ENCODE data around the gene B3GNT9.

B3GNT9 gene

DNA sequence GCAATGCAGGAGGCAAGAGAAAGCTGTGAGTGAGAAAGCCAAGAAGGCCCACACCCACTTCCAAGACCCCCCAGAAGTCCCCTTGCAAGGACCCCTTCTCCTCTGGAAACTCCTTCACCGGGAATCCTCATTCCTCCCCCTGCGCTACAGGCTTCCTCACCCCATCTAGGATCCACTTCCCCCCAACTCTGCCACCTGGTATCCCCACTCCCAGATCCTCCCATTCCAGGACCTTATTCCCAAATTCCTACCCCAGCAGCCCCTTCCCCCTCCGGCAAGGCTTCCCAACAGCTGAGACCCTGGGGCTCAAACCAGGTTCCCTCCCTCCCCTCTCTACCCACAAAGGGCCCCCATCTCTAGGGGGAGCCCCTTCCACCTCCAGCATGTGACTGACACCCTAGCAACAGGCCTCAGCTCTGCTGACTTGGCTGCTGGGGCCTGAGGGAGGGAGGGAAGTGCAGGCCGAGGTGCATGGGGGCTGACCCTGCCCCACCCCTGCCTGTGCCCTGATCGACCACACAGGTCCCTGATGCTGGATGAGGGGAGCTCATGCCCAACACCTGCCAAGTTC is 15.9 kb upstream of the B3GNT9 start:
- no peak for DNase-seq

DNA sequence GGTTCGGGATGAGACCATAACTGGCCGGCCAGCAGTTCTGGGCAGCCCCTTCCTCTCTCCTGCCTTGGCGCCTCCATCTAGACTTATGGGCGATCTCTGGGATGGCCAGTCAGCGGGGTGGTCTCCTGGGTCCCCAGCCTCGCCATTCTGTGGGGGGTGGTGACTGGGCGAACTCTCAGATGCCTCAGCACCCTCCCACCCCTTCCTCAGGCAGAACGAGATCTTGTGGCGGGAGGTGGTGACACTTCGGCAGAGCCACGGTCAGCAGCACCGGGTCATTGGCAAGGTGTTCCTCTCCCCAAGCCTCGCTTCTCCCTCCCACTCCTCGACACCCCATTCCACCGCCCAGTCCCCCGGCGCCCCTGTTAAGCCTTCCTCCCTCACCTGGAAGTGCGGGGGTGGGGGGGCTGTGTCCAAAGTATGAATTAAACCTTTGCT is 15.3 kb upstream of the B3GNT9 start:
- no peak for DNase-seq

DNA sequence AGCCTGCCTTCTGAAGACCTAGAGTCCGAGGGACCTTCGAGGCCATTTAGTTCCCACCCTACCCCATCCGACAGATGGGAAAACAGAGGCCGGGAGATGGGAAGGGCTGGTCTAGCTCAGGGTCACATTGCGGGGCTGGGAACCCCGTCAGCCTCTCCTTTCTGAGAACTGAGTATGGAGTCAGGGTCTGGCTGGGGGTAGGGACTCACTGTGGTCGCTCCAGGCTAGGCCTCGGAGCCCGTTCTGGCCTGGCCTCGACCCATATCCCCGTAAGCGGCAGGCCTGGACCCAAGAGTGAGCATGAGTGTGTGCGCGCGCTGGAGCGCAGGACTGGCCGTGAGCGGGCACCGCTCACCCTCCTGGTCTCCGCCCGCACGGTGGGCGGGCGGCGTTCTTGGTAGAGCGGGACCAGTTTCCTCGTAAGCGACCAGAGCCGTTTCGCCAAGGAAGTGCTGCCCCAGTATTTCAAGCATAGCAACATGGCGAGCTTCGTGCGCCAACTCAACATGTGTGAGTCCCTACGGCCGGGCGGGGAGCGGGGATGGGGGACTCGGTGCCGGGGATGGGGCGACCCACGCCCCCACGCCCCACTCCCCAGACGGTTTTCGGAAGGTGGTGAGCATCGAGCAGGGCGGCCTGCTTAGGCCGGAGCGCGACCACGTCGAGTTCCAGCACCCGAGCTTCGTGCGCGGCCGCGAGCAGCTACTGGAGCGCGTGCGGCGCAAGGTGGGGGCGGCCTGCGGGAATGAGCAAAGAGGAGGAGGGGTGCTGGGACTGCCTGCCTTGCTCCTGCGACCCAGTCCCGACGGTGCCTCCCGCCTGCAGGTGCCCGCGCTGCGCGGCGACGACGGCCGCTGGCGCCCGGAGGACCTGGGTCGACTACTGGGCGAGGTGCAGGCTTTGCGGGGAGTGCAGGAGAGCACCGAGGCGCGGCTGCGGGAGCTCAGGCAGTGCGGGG is 14.6 kb upstream of the B3GNT9 start:
- no peak for DNase-seq

DNA sequence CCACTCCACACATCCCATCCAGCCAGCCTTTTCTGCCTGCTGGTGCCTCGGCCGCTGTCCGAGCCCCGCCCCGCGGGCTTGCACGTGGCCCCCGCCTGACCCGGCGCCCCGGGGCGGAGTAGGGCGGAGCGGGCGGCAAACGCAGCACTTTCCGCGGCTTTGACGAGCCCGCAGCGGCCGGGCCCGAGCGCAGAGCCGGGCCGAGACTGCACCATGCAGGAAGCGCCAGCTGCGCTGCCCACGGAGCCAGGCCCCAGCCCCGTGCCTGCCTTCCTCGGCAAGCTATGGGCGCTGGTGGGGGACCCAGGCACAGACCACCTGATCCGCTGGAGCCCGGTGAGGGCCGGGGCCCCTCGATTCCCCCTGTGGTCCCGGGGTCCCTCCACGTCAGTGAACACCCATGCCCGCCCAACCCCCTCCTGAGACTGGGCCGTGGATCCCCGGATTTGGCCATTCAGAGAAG is 13.8 kb upstream of the B3GNT9 start, which contains the start of gene HSF4:
HSF4 (plus strand) TSS at position 147 of the 463 bp plus-strand sequence; CDS start at position 214, 67 bp downstream.
- peak; percentile 19 to 25 for DNase-seq

DNA sequence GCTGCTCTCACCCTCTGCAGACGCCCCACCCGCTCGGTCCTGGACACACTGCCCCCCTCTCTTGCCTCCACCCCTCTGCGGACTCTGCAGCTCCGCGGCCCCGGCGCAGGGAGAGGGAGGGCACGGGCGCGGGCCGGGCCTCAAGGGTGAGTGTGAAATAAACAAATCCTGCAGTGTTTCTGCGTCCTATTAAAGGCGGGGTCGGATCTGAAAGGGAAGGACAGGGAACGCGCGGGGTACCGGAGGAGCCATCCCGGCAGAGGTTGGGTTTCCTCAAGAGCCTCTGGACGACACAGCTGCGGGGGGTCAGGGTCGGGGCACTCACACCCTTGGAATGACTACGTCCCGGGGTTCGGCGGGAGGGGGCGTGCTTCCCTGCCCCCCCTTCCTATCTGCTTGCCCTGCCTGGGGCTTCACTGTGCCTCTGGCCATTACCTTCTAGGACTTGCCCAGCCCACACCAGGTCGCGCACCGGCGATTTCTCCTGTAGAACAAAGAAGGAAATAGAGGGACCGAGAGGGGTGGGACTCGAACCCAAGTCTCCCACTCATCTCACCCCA is 13.3 kb upstream of the B3GNT9 start:
- DNase-seq: peak in 1 of 2 experiments; percentile 43

DNA sequence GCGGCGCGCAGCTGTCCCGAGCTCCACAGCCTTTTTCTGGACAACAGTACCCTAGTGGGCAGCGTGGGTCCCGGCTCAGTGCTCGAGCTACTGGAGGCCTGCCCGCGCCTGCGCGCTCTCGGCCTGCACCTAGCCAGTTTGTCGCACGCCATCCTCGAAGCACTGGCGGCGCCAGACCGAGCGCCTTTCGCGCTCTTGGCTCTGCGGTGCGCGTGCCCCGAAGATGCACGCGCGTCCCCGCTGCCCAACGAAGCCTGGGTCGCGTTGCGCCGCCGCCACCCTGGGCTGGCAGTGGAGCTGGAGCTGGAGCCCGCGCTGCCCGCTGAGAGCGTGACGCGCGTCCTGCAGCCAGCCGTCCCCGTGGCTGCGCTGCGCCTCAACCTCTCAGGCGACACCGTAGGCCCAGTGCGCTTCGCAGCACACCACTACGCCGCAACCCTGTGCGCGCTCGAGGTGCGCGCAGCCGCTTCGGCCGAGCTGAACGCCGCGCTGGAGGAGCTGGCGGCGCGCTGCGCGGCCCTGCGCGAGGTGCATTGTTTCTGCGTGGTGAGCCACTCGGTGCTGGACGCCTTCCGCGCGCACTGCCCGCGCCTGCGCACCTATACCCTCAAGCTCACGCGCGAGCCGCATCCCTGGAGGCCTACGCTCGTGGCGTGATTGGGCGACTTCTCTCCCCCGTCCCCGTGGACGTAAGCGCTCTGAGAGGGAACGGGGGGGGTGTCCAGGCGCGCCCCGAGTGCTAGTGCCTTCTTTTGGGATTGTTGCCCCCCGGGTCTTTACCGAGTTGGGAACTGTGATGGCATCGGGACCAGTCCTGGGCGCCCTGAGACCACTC is 12.6 kb upstream of the B3GNT9 start:
- peak; percentile 72 to 84 for DNase-seq

DNA sequence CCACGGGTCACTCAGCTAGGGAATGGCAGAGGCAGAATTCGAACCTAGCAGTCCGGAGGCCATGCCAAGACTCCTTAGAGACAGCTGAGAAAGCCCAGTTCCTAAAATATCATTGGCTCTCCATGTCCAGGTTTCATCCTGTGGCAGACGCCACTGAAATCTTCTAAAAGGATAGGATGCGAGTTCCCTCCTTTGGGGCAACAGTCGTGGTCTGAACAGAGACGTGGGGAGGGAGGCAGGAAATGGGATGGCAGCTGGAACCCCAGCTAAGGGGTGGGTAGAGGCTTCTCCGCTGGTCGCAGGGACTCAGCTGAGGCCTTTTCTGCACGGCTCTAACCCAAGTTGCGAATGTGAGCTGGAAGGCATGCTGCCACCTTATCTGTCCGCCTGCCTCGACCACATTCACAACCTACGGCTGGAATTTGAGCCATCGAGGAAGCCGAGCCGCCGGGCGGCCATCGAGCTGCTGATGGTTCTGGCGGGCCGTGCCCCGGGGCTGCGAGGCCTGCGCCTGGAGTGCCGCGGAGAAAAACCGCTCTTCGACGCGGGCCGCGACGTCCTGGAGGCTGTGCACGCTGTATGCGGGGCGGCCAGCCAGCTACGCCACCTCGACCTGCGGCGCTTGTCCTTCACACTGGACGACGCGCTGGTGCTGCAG is 11.8 kb upstream of the B3GNT9 start:
- no peak for DNase-seq

DNA sequence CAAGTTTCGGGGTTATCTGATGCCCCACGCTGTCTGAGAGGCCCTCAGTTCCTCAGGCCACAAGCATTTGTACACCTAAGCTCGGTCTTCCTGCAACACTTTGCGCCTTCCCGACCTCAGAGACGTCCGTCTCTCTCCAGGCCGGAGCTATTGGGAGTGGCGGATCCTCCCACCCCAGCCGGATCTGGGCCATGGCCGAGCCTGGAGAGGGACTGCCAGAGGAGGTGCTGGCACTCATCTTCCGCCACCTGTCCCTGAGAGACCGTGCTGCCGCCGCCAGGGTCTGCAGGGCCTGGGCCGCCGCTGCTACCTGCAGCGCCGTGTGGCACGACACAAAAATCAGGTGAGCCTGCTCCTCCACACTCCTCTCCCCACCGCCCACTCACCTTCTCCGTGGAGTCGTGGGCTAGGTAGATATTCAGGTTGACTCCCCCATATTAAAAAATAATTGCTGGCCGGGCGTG is 10.8 kb upstream of the B3GNT9 start:
- no peak for DNase-seq

DNA sequence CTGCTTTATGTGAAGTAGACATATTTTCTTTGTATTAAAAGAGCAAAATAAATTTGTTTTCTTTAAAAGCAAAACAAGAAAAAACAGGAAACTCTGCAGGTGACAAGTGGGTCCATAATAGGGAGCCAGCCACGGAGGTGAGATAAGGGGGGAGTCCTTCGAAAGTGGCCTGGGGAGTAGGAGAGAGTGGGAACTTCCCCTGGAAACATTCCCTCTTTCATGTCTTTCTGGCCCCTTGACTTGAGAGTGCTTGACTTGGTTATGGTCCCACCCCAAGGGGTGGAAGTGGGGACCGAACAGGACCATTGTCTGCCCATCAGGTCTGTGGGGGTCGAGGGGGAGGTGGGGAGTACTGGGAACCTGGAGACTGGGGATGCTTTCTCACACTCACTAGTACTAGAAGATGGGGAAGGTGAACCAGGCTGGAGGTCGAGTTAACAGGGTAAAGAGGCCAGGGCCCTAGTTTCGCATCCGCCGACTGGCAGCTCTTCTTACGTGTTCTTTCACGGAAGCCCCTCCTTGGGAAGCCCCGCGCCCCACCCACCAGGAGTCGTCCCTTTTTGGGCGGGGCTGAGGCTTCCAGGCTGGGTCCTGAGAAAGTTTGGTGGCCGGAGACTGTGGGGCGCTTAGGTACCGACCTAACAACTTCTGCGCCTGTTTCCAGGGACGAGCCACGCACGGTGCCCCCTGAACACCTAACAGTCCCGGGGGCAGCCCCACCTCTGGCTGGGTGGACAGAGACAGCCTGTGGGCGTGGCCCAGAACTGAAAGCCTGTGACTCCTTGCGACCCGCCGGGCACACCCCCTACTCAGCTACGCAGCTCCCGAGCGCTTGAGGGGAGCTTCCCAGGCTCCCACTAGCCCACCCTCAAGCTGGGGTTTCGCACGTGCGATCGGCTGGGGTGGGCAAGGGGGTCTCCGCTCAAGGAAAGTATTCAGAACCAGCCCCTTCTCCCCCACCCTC is 8.1 kb upstream of the B3GNT9 start:
- no peak for DNase-seq

DNA sequence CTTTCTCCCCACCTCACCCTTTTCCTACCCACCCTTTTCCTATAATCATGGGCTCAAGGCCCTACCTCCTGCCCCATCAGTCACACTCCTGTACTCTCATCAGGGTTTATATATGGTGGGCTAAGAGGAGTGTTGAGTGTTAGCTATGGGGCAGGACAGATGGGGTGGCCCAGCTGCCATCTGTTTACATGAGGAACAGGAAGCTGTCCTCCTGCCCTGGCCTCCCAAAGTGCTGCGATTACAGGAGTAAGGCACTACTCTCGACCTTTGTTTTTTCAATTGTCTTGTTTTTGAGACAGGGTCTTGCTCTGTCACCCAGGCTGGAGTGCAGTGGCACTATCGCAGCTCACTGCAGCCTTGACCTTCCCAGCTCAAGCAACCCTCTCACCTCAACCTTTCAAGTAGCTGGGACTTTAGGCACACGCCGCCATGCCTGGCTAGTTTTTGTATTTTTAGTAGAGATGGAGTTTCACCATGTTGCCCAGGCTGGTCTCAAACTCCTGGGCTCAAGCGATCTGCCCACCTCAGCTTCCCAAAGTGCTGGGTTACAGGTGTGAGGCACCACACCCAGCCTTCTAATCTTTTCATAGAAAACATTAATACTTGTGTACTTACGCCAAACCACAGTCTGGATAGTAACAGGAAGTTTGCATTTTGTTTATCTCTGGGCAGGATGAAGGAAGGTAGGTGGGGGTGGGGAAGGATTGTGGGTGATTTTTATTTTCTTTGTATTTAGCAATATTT is 7.3 kb upstream of the B3GNT9 start:
- no peak for DNase-seq

DNA sequence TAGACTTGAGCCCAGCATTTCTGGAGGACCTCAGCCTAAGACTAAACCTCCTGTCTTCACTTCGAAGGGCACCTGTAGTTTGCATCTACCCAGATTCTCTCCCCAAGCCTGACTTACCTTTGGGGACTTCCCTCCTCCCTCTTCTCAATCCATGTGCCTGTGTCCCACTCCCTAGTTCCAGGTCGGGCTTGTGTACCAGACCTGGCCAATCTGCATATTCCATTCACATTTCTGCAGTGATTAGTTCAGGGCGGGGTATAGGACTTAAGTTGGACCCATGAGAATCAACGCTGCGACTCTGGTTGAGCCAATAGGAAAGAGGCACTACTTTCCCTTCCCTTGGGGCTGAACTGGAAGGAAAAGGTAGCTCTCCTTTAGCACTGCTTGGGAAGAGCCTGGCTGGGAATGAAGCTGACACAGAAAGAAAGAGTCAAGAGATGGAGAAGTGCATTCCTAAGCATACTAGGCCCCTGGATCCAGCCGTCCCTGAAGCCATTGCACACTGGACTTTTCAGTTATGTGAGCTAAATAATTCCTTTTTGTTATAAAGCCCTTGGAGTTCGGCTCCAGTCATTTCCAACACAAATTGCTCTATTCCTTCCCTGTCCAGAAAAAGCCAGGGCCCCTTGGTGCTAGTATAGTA is 6.4 kb upstream of the B3GNT9 start:
- no peak for DNase-seq

DNA sequence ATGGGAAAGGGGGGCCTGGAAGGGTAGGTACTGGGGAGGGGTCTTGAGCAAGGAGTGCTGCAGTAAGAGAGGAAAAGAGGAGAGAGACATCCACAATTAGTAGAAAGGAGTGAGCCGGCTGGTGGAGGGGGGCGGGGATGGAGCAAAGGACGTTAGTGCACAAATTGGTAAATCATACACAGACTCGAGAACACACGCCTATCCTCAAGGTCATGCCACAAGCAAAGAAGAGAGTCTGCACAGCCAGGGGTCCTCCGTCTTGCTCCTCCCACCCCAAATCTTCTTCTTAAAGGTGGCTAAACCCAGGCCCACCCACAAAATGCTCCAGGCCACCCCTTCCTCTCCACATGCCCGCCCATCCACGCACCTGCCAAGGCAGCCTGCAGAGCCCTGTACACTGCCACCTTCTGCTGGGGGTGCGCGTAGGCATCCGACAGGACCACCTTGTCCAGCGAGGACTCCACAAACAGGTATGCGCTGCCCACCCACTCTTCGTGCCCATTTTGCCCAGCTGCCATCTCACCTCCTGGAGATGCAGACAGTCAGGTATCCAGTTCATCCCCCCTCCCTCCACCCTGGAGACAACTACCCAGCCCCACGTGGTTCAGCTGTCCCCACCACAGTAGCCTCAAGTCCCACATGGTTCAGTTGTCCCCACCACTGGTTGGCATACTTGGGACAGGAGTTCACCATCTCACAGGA is 5.5 kb upstream of the B3GNT9 start:
- DNase-seq: no peak

DNA sequence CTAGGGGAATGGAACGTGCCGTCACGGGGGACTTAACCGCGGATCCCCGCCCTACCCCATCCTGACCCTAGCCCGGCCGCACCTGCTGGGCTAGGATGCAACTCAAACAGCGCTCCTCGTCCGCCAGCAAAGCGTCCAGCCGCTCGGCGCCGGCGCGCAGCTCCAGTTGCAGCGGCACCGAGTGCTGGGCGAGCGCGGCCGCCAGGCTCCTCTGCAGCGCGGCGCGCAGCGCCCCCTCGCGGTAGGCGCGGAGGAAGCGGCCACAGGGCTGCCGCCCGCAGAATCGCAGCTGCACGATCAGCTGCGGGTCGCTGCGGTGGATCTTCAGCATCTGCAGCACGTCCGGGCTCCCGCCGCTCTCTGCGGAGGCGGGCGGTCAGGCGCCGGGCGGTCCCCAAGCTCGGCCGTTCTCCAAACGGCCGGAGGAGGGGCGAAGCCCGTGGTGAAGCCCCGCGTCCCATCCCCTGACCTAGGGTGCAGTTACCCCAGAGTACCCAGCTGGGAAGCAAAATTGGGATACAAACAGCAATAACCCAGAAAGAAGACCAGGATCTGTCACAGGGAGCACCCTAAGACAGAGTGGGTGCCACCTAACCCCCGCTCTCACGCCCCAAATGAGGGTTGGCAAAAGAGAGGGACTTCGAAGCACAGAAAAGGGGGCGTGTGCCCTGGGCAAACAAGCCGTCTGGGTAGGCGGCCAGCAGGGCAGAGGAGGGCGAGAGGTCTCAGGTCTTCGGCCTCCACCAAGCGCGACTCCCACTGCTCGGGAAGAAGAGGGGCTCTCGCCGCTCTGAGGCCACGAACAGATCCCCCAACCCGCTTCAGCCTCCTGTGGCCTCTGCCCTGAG is 4.7 kb upstream of the B3GNT9 start:
- peak; percentile 47 to 53 for DNase-seq

DNA sequence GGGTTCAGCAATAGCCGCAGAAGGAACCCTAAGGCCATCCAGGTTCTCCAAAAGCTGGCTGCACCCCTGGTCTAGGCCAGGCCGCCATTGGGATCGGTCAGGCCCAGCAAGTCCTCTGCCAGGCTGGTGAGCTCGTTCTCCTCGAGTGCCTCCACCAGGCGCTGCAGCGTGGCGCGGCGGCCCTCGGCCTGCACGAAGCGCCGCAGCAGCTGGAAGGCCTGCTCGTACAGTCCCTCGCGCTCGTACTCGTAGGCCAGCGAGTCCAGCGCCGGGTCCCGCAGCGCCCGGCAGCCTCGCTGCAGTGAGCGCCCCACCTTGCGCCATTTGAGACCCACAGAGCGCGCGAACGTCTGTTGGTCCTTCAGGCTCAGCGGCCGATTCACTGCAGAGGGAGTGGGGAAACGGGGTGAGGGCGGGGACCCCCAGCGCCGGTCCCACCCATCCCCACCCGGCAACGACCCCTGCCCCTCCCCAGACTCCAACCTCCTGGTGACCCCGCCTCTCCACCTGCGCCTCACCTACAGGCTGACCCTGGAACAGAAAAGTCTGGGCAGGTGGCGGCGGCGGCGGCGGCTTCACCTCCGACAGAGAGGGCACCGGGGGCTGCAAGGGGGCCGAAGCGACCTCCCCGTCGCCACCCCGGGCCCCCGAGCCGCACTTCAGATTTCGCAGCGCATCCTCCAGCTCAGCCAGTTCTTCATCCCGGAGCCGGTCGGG is 3.9 kb upstream of the B3GNT9 start:
- no peak for DNase-seq

DNA sequence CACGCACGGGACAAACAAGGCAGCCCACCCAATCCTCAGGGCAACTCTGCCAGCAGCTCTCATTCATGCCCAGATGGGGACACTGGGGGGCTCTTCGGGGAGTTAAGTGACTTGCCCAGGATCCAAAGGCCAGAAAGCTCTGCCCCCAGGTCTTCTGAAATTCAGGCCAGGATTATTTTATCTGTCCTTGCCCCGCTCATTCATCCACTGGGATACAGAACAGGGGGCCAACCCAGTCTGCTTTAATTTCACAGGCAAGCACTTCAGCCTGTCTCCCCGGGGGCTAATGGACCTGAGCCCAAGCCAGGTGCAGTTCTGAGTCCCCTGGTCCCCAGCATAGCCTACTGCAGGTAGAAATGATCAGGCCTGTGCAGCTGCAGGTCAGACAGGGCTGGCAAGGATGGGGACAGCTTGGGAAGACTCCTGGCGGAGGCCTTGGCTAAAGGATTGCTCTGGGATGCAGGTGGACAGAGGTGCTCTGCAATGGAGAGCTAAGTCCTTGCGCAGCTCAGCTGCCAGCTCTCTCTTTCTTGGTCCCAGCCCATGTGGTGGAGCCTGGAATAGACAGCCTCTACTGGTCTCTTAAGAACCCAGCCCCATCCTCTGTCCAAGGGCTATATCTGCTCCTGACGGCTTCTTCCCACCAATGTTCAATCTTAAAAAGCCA is 766 bp upstream of the B3GNT9 start:
- DNase-seq: no peak

DNA sequence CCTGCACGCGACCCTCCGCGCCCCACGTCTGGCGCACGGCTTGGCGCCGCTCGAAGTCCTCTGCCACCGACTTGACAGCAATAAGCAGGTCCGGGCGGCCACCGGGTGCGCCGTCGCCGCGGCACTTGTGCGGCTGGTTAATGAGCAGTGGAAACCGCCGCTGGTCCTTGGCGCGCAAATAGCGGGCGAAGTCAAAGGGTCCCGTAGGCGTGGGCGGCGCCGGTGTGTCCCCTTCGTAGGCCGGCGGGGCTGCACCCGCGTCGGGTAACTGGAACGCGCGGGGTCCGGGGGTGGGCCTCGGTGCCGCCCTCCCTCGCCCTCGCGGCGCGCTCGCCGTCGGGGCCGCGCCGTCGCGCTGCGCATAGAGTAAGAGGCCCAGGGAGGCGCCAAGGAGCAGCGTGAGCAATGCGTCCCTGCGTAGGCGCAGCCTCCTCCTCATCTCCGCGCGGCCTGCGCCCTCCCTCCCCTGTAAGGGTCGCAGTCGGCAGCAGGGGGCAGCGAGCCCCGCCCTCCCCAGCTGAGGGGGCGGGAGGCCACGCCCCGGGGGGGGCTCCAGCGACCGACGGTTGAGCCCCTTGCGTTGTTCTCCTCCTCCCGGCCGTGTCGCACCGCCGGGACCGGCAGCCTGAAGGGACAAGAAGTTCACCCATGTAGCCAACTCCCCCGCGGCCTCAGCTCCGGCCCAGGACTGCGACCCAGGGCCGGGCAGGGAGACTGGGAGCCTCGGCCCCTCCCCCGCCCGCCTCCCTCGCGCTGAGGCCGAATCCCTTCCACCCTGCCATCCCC is 558 bp downstream of the B3GNT9 start:
- no peak for DNase-seq
